Astrocyte of the spinal cord (primary cell): Measurements from ENCODE around the gene PRM3.

Experiments
- DNase-seq: peaks from one replicate; pipeline ENCODE4 v3.0.0; 2011; ENCODE audit warnings: low read depth, low spot score
- H3K4me3 ChIP-seq: 2 replicates; pipeline ENCODE4 v1.5.1; 2011; ENCODE audit warnings: low read depth, mild to moderate bottlenecking, low read length, moderate library complexity
- CTCF ChIP-seq: IDR thresholded peaks from 2 replicates; pipeline ENCODE4 v1.5.1; 2012; ENCODE audit warnings: low read depth, mild to moderate bottlenecking, low read length, inconsistent platforms
- in situ Hi-C: cut with HindIII; loops from 2 replicates; pipeline ENCODE4 v1.10.0; 2017; ENCODE audit warnings: low sequenced_read_pairs

Gene PRM3

GRCh38 chr16:11272921-11273720, at the start of gene PRM3:
TSS of gene PRM3 (minus strand) at chr16:11273629. CDS start at chr16:11273595, 34 bp downstream.
- in situ Hi-C loops: no loop called here
- TF ChIP-seq CTCF: no peak
- no peak for DNase-seq
- H3K4me3 ChIP-seq: no peak within 1 kb of the TSS

- in situ Hi-C loops: no loop called here
- no peak for TF ChIP-seq CTCF
Measured at GRCh38 chr16:11322823-11323222, 49.4 kb upstream of the PRM3 start.

GRCh38 chr16:11321662-11322061, 48.2 kb upstream of the PRM3 start:
- in situ Hi-C loops: no loop called here
- no peak for DNase-seq
- H3K4me3 ChIP-seq: no peak overlapping the region
- no peak for TF ChIP-seq CTCF

More at GRCh38 chr16:11322823-11323222, 49.4 kb upstream of the PRM3 start:
- DNase-seq: no peak
- H3K4me3 ChIP-seq: no peak overlapping the region

GRCh38 chr16:11320170-11320569, 46.7 kb upstream of the PRM3 start:
- no peak for DNase-seq
- H3K4me3 ChIP-seq: no peak overlapping the region
- no peak for TF ChIP-seq CTCF
- in situ Hi-C loops: no loop called here

- in situ Hi-C loops: no loop called here
- TF ChIP-seq CTCF: no peak
- DNase-seq: no peak
- H3K4me3 ChIP-seq: no peak overlapping the region
Measured at GRCh38 chr16:11319529-11320146, 46.2 kb upstream of the PRM3 start.

GRCh38 chr16:11318817-11319216, 45.4 kb upstream of the PRM3 start:
- no peak overlapping the region for H3K4me3 ChIP-seq
- DNase-seq: no peak
- in situ Hi-C loops: no loop called here
- no peak for TF ChIP-seq CTCF
